ENCODE results near the gene DYRK3. TPM values are rescaled to one million over a fixed set of nuclear protein-coding genes. Genes with fewer than 3 reads are reported as not detected.

DYRK3 gene
- total and polyA plus RNA-seq, 9 of the 15 experiments (the other 6 are each of a cell fraction or from before 2014, with no cell fraction given) = 4.5 to 33.7 (median 25.7) TPM

GRCh38 chr1:206663832-206664652 is 28.7 kb downstream of the DYRK3 start:
- DNase-seq (ENCODE audit: extremely low read depth in 1 of 4, low spot score in 3 of 4) (peak; percentile 83 to 90 (median 84)), FAIRE-seq (peak; percentile 80), ATAC-seq (peak; percentile 85)
- H3K79me2 ChIP-seq (ENCODE audit: control insufficient read depth, insufficient read depth, low read length) = no peaks in the 10 kb centered on the region
- ChIA-PET CTCF (ENCODE audit: low intra/inter-chr PET ratio) (interaction anchor here (0.5 to 4.5 kb wide), 10 partner anchors 11 to 570 kb away, joined by 3 to 63 read pairs (median 4); partner anchors contain the start of gene DYRK3), POLR2A (interaction anchor here (0.6 to 7.4 kb wide), 12 partner anchors 10 to 1027 kb away, joined by 3 to 59 read pairs (median 6); partner anchors contain the start of genes DYRK3 and EIF2D)
- H3K9me3 ChIP-seq (replicated peaks; ENCODE audit: control insufficient read depth, insufficient read depth, low read depth, low read length) = no peaks in the 10 kb centered on the region
- BruUV-seq (replicated peaks) = no TSS peak
- no peaks in the 10 kb centered on the region for H4K20me1 ChIP-seq (replicated peaks; ENCODE audit: control insufficient read depth, insufficient read depth, low read length)
- H3K9me1 ChIP-seq (ENCODE audit: control insufficient read depth, insufficient read depth, low read length) = no peaks in the 10 kb centered on the region
- intact Hi-C loops (cut with micrococcal nuclease) (loop anchor here (1.0 to 5.0 kb wide), 4 partner anchors 30 to 172 kb away; no protein-coding TSS in a partner anchor), in situ Hi-C loops (cut with MboI) (no loop called here)
- no peaks in the 10 kb centered on the region for H3K36me3 ChIP-seq (ENCODE audit: control insufficient read depth, insufficient read depth, low read length)
- 11% methylated on average over 20 of the region's 20 CpGs for WGBS (ENCODE audit: insufficient coverage, low coverage, missing lambda C conversion rate)
- peak overlapping the region; percentile 80 for H3K4me2 ChIP-seq (ENCODE audit: insufficient read depth, low read length)
- peak overlapping the region; percentile 12 to 86; a peak in 3 of 4 replicates for H3K9ac ChIP-seq (ENCODE audit: insufficient read depth in 1 of 2, low read depth in 2 of 2, low read length in 2 of 2)
- no peak overlapping the region; the same call in 1 of the 3 replicates for H3K27ac ChIP-seq (ENCODE audit: extremely low read depth, low read depth, low read length)
- H3K4me3 ChIP-seq = peak overlapping the region; percentile 7; the same call in 1 of the 2 replicates
- no peaks in the 10 kb centered on the region for H3K27me3 ChIP-seq (ENCODE audit: control insufficient read depth in 2 of 2, insufficient read depth in 2 of 2, low read length in 2 of 2)
- peak overlapping the region; percentile 87 for H2AFZ ChIP-seq (ENCODE audit: low read depth, low read length)
- H3K4me1 ChIP-seq (replicated peaks in 1 of 2; ENCODE audit: control insufficient read depth in 2 of 2, insufficient read depth in 2 of 2, low read length in 2 of 2) = peaks cover 34 to 56% of the 10 kb centered on the region in 2 experiments
- 0 out of 4 replicates have a peak, but pooled peaks of 1 of the 2 experiments have one; percentile 29 for TF ChIP-seq ETV6 (IDR thresholded peaks at IDR 0.05; ENCODE audit: borderline replicate concordance in 1 of 2, low read depth in 2 of 2, low read length in 1 of 2)
- no peak for TF ChIP-seq ETV6 (CRISPR knock-in tag; IDR thresholded peaks at IDR 0.05; ENCODE audit: borderline replicate concordance)
- TF ChIP-seq FOXK1 (CRISPR knock-in tag; IDR thresholded peaks at IDR 0.05; ENCODE audit: borderline replicate concordance) = 0 out of 2 replicates have a peak, but pooled peaks have one; percentile 65
- TF ChIP-seq IRF2 (CRISPR knock-in tag; IDR thresholded peaks at IDR 0.05) = no peak
- peak; percentile 42; the same call in 1 of the 2 replicates for TF ChIP-seq POLR2G (IDR thresholded peaks at IDR 0.05; ENCODE audit: low read depth, low read length)
- peak; percentile 73 for TF ChIP-seq TFAP4 (CRISPR knock-in tag; IDR thresholded peaks at IDR 0.05; ENCODE audit: borderline replicate concordance)
- peak; percentile 32; the same call in 1 of the 2 replicates for TF ChIP-seq SMAD4 (CRISPR knock-in tag; conservative IDR thresholded peaks at IDR 0.05)
- peak in 1 of 2 experiments; percentile 58; a peak in 1 of 4 replicates for TF ChIP-seq TBL1XR1 (IDR thresholded peaks at IDR 0.05; ENCODE audit: low read length in 2 of 2)
- TF ChIP-seq NFIC (IDR thresholded peaks at IDR 0.05) = peak; percentile 75
- TF ChIP-seq UBTF (IDR thresholded peaks at IDR 0.05; ENCODE audit: borderline replicate concordance in 1 of 2, low read depth in 2 of 2, low read length in 2 of 2) = 0 out of 4 replicates have a peak, but pooled peaks of 1 of the 2 experiments have one; percentile 30
- TF ChIP-seq MCM5 (IDR thresholded peaks at IDR 0.05; ENCODE audit: low read depth) = no peak
- TF ChIP-seq TCF15 (CRISPR knock-in tag; IDR thresholded peaks at IDR 0.05) = 0 out of 2 replicates have a peak, but pooled peaks have one; percentile 9
- TF ChIP-seq RBFOX2 (IDR thresholded peaks at IDR 0.05; ENCODE audit: low read depth, low read length) = peak; percentile 41; the same call in 1 of the 2 replicates
- TF ChIP-seq ZNF212 (CRISPR knock-in tag; IDR thresholded peaks at IDR 0.05) = no peak
- TF ChIP-seq RBBP5 (IDR thresholded peaks at IDR 0.05; ENCODE audit: borderline replicate concordance, insufficient read depth, low read length, poor library complexity, severe bottlenecking) = peak; percentile 54
